Right hindlimb (tissue), 1 donor: ENCODE data around the gene SP110.

ENCODE experiments used
- DNase-seq: peaks from one replicate; pipeline ENCODE4 v3.0.0-alpha.2; 2018

The SP110 gene

DNA sequence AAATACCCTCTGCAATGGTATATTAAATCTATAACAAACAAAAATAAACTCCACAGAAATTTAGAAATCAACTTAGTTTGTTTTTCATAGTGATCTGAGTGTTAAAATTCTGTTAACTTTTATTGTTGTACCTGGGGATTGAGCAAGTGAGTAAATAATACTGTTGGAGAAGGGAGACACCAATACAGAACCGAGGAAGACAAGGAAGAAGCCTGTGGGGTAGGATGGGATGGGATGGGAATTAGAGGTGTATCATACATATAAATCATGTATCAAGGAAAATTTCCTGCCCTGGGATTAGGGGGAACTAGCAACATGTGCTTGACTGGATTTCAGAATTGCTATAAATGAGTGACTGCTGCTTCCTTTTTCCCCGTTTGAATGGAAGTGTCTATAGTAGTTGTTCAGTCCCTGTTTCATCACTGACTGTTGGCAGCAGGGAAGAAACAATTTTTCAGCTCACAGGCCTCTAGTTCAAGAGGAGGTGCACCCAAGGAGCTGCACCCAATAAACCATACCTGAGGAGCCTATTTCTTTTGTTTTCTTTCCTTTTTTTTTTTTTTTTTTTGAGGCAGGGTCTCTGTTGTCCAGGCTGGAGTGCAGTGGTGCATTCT lies 53.1 kb downstream of the SP110 start:
- no peak for DNase-seq

DNA sequence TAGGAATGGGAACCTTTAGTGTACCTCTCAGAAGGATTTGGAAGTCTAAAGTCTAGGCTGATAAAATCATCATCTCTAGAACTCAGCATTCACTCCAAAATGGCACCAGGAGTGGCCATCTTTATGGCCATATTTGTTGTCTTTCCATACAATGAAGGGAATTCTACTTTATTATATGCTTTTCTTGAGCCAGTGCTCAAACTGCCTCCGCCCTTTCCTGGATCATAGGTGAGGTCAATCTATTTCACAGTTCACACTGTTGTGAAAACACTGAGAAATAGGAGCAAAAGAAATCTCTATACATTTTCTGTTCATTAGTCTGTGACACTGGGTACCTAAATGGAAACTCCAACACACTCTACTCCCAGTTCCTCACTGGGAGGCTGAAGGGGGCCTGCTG lies 55.6 kb downstream of the SP110 start:
- DNase-seq: no peak

DNA sequence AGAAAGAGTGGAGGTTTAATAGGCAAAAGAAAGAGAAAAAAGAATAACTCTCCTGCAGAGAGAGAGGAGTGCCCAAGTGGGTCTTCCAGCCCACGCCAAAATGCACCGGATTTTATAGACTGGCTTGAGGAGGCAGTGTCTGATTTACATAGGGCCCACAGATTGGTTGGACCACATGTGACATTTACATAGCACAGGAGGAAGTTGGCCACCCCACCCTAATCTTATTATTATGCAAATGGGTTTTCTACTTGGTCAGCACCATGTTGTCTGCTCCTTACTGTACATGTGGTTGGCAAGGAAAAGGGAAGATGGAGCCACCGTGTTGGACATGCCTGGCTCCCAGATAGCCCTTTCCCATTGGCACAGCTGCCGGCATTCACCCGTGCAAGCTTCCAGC lies 56.8 kb downstream of the SP110 start:
- DNase-seq: no peak

DNA sequence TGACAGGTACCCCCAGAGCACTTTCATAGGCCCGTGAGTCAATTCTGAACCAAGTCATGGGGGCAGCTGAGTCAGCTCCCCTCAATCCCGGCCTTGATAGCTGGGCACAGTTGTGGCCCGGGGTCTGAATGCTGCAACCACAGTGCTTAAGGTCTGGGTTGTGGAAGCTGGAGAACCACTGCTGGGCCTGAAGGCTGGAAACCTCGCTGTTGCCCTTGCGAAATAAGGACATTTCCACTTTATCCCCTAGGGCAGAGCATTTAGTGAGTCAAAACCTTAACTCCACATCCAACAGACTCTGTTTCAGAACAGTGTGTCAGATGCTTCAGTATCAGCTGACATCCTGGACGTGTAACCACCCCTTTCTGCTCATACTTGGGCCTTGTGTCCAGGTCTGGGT lies 58.6 kb downstream of the SP110 start:
- no peak for DNase-seq

DNA sequence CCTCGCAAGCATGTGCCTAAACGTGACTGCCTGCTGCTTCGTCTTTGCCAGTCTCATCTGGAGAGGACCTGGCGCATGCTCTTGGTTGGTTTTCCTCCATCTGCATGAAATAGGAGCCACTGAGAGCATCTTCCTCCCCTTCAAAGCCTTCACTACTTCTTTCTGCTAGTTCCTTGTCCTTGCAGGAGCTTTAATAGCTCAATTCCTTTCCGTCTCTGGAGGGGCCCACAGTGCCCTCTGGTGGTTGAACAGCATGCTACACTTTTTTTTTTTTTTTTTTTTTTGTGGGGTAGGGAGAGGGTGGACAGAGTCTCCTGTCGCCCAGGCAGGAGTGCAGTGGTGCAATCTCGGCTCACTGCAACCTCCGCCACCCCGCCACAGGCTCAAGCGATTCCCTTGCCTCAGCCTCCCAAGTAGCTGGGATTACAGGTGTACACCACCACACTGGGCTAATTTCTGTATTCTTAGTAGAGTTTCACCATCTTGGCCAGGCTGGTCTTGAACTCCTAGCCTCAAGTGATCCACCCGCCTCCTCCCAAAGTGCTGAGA lies 59.6 kb downstream of the SP110 start:
- DNase-seq: peak; percentile 49

DNA sequence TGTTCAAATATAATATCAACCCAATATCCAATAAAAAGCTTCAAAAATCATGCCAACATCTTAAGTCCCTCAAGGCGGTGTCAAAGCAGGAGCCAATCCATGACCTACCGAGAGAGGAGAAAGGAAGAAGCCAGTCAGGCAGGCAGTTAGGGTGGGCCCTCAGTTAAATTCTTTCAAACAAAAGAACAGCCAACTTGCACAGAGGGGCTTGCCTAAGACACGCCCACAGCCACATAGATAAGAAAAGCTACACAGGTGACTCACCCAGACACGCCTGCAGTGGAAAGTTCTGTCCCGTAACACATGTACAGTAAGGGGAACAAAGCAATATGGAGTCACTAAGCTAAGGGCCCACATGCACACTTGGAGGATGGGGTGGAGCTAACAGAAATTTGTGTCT lies 61.3 kb downstream of the SP110 start:
- DNase-seq: no peak

DNA sequence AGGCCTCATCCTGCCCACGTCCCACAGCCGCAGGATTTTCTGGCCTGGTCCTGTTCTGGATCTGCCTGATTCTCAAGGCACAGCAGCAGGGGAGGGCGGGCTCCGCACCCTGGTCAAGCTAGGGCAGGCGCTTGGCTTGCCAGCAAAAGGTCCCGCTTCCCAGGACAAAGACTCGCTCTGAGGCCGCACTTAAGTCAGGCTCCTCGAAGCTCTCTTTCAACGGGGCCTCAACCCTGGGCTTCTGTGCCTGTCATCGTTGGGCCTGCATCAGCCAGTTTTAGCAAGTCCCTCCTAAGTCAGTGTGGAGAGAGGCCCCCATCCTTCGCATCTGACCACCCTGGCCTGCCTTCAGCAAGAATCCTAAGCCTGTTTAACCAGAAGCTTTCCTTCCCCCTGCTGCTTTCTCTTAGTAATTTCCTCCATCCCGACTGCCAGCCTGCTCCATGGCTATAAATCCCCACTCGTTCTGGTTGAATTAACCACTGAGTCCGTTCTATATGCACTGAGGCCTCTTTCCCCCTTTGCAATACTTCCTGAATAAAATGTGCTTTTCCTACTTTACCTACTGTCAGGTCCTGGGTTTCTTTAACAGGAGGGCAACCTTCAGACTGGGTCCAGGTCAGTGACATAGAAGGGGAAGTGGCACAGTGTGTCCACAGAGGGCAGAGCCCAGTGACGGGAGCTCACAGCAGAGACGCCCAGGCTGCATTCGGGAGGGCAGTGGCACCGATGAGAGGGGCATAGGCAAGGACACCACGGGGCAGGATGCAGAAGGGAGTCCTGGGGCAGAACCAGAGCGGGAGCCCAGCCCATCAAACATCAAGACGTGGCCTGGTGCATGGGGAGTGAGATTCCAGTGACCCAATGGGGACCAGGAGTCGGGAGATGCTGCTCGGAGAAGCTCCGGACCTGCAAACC lies 62.7 kb downstream of the SP110 start:
- DNase-seq: no peak

DNA sequence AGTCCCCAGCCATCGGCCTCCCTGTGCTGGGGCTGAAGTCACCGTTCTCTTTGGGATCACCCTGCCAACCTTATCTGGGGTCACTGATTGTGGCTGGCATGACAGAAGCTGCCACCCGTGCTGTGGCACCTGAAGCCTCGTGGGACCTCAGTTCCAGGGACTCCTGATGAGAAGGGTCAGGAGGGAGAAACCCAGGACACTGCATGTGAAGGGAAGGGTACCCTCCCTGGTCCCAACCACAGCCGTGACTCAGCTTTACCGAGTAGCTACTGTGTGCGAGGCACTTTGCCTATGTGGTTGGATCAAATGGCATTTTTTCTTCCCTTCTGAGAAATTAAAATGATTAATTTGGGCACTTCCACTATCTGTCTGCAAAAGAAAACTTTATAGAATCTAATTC lies 64.4 kb downstream of the SP110 start:
- no peak for DNase-seq

DNA sequence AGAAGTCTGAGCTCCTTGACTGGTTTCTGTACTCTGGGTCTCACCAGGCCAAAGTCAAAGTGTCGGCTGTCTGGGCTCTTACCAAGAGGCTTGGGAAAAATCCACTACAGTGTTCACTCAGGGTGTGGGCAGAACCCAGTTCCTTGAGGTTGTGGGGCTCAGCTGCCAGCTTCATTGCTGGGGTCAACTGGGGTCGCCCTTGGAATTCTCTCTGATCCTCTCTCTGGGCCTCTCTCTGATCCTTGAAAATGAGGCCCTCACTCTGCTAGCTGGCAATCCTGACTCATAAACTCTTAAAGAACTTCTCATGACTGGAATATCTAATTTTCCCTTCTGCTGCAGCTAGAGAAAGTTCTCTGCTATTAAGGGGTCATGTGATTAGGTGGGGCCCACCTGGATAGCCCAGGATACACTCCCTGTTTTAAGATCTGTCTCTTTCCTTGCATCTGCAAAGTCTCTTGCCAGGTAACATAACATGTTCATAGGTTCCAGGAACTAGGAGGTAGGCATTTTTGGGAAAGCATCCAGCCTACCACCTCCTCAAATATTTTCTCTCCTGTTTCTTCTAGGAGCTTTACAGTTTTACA lies 66.3 kb downstream of the SP110 start:
- no peak for DNase-seq

DNA sequence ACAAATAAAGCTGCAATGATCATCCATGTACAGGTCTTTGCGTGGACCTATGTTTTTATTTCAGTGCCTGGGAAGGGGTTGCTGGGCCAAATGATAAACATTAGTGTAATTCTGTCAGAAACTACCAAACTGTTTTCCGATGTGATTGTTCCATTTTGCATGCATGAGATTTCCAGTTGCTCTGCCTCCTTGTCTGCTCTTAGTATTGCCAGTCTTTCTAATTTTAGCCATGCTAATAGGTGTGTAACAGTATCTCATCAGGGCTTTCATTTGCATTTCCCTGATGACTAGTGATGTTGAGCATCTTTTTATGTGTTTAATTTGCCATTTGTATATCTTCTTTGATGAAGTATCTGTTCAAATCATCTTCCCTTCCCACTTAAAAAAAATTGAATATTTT lies 67.5 kb downstream of the SP110 start:
- no peak for DNase-seq

DNA sequence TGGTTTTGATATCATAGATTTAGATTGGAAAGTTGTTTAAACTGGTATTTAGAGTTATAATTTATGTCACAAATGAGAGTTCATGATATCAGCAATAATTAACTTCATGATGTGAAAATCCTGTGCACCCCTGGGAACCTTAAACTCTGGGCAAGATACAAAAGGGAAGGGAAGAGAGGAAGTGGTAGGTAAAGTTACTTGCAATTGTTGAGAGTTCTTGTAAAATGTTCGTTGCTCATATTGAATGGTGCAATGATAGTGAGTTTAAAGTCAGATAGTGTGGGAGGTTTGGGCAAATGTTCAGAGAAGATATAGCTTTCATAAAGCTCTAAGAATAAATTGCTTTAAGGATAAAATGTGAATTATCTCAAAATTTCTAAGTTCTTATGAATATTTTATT lies 75.4 kb downstream of the SP110 start:
- no peak for DNase-seq

DNA sequence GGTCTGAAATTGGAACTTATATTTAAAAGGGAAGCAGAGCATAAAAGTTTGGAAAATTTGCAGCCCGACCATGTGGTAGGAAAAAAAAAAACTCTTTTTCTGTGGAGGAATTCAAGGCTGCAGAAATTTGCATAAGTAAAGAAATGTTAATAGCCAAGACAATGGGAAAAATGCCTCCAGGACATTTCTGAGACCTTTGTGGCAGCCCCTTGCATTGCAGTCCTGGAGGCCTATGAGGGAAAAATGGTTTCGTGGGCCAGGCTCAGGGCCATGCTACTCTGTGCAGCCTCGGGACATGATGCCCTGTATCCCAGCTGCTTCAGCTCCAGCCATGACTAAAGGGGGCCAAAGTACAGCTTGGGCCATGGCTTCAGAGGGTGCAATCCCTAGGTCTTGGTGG lies 79.1 kb downstream of the SP110 start:
- no peak for DNase-seq

DNA sequence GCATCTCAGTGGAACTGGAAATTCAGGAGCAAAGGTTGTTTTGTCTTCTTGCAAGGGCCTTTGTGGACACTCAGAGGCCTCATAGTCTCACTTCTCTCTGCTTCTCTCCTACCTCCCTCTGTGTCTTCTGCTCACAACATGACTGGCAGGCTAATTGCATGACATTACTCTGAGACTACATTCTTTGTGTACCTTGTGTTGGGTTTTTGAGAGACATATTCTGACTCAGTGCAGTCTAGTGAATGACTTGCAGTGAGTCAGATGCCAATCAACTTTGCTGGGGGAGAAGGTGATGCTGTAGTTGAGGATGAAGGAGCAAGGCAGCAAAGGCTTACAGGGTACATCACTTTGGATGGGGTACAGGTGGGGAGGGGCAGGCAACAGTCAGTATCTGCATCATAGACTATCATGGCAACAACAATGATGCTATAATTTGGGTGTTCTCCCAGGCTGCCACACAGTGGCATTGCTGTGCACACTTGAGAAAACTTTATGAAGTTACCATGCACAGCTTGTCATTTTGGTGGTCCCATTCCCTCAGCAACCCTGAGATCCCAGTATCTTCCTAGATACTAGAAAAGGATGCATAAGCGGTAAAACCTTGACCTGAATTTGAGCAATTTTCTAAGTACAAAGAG lies 81.8 kb downstream of the SP110 start:
- DNase-seq: no peak

DNA sequence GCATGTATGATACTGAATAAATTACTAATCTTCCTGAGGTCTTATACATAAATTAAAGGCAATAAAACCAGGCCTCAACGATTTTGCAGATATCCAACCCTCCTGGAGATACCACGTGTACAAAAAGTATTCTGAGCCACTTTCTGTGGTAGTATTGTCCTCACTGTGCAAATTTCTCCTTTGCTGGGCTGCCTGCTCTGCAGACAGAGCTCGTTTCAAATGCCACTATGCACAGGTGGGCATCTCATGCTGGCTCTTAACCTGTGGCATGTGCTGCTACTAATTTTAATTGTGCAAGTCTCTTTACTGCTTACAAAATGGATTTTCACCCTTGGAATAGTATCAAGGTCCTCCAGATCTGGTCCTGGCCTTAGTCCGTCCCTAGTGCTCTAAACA lies 84.7 kb downstream of the SP110 start:
- no peak for DNase-seq

DNA sequence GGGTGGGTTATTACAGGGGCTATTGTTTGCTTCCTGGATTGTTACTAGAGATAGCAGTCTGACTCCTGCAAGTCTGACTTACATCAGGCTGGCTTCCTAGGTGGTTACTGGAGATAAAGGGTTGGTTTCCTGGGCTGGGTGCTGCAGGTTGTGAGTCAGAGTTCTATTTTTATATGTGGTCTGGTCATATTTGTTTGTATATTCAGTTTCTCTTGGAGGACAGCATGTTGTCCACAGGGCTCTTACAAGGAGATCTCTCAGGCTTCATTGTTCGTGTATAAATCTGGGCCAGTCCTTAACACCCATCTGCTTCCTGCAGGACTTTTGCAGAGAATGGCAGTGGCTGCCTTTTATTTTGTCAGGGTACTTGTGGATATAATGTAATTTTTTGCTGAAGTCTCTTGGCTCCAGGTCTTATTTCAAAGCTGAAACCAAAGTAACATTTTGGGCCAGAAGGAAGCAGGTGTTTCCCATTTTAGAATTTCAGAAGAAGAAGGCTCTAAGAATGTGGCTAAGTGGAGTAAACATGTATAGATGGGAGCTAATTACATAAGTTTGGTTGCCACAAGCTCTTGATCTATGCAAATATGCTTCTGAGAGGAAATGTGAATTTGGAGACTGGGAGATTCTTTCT lies 85.2 kb downstream of the SP110 start:
- no peak for DNase-seq

DNA sequence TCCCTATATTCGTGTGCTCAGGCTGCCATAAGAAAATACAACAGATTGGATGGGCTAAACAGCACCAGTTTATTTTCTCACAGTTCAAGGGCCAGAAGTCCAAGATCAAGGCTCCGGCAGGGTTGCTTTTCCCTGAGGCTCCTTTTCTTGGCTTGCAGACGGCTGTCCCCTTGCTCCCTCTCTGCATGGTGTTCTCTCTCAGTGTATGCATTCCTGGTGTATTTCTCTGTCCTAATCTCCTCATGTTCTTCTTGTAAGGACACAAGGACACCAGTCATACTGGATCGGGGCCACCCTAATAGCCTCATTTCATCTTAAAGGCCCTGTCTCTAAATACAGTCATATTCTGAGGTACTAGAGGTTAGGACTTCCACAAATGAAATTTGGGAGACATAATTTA lies 88.4 kb downstream of the SP110 start:
- no peak for DNase-seq

DNA sequence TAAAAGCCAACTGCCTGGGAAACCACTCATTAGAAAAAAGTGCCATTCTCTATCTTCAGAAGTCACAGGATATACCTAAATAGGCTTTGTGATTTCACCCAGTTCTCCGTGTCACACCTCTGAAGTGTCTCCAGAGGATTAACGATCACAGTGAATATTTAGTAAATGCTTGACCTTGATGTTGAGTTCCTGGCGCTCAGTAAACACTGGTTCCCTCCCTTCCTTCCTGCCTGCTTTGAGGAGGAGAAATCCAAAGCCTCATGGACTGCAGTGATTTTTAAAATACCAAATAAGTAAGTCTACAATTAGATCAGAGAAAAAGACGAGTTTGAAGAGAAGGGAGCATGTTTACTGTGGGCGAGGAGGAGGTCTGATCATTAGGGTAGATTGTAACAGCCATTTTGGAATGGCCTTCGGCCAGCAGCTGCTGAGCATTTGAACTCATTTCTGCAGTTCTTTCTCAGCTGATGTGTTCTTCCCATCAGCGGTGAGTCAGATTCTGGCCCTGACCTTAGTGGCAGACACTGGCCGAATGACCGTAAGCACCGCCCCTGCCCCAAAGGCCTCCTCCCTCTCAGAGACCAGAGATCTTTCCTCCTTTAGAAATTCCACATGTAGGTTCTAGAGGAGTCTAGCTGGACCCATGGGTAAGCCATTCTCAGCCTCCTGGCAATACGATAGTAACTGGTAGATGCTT lies 89.0 kb downstream of the SP110 start:
- DNase-seq: peak; percentile 51

DNA sequence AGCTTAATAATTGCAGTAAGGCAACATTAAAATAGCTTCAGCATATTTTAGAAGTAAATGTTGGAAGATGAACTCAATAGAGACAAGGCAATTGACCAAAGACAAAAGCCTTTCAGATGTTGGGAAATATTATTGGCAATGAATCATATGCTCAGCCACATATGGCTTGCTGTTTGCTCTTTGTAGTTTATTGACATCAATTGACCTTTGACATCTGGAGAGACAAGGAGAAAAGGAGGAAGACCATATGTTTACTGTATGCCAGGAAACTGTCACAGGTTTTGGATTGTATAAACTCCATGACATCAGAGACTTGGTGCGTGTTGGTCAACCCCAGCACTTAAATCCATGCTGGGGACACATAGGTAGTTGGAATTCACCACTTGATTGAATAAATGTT lies 90.4 kb downstream of the SP110 start:
- DNase-seq: no peak

DNA sequence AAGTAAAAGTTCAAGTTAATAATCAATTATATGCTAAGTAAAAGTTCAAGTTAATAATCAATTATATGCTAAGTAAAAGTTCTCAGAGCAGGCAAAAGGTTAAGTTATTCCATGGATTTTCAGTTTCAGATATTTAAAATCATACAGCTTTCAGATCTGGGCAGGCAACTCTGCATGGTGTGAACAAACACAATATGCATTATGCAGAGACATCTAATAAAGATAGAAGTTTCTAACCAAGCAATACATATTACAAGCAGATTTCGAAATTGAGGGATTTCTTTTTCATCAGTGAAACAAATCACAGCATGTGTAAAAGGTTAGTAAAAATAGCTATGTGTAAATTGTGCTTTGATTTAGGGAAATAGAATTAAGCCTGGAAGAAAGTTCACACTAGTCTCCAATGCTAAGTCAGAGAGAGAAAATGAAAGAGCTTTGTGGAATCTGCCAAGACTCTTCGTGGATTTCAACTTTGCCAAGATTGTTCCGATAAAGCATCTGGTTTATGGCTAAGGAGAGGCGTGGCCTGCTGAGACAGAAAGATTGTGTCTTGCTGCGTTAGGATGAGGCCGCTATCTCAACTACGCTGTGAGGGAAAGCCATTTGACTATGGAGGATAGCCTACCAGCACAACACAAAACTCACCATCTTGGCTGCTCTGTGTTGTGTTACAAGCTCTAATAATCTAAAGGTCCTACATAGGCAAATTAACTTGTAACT lies 91.0 kb downstream of the SP110 start:
- DNase-seq: no peak

DNA sequence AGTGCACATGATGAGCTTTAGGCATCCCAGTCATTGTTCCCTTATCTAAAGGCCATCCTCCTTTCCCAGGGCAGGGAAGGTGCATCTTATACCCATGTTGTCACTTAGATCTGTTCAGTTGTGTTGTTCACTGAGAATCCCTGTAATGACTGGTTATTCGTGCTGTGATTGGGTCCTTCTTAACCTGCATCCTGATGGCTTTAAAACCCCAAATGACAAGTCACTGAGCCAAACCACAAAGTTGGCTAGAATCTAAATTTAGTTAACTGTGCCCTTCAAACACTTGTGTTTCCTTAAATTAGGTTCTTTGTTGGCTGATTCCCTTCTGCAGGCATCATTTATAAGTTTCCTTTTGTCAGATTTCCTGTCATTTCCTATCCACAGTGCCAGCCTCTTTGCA lies 92.6 kb downstream of the SP110 start:
- no peak for DNase-seq

DNA sequence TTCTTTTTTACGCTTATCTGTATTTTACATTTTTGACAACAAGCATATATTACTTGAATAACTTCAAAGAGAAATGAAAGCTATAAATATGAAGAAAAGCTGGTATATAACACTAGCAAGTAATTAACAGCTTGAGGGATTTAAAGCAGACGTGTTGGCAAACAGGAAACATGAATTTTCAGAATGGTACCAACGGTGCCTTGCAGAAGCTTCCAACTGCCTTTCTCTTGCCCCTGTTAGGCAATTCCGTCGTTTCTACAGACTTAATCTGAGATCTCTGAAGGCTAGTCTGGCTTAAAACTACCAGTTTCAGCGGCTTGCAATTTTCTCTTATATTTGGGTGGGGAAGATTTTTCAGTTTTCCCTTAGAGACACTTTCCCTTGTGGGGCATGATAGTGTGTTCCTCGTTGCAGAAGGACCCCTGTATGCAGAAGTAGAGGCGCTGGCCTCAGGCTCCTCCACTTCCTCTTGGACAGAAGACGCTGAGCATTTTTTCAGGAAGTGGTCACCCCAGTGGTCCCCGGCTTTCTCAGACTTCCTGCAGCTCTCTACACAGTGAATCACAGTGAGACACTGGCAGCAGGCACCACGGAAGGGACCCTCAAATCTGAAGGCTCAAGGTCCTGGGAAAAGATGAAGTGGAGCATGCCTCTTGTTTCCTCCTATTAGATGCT lies 94.9 kb downstream of the SP110 start:
- no peak for DNase-seq
